HepG2 (cell line): ENCODE results near the gene FAM174A. TPM values are rescaled to one million over a fixed set of nuclear protein-coding genes. Genes with fewer than 3 reads are reported as not detected.

Experiments used
- ATAC-seq: fragments of 200-7000 bp; cut with Tn5 transposase; 3 replicates; pipeline ENCODE4 v1.9.1; 2020; ENCODE audit warnings: mild to moderate bottlenecking, moderate library complexity
- BruUV-seq: library from RNA; stranded (reverse); fragments of 400-500 nt; replicated peaks from 2 replicates; lab custom pipeline; 2021; lab: Mats Ljungman, UMichigan
- CTCF ChIA-PET: fragments of 300-600 bp; formaldehyde crosslinking; extraction: SDS; loops from one replicate; lab custom pipeline; 2021; ENCODE audit warnings: low total read pairs, inconsistent platforms, low intra/inter-chr PET ratio; lab: Yijun Ruan, JAX
- POLR2A ChIA-PET: fragments of 350-600 bp; sonication (Branson Sonifier 250); formaldehyde crosslinking; loops from one replicate; lab custom pipeline; 2020; ENCODE audit warnings: antibody characterized with exemption, inconsistent platforms; lab: Yijun Ruan, JAX
- DNase-seq: peaks from one replicate; pipeline ENCODE4 v3.0.0-alpha.2; 2015; ENCODE audit warnings: low spot score
- FAIRE-seq: peaks from 3 replicates; lab custom pipeline; 2011; peaks lifted over from hg19 to GRCh38; lab: Jason Lieb, UNC
- H2AFZ ChIP-seq: one replicate; pipeline ENCODE4 v1.6.1; 2011; ENCODE audit warnings: low read length, inconsistent platforms
- H3K27ac ChIP-seq: fragments of 300-600 bp; 3 replicates; pipeline ENCODE4 v1.8.0; 2011; ENCODE audit warnings: mixed run types, mild to moderate bottlenecking, mixed read lengths, low read length, inconsistent platforms; ENCODE audit not compliant: insufficient read depth; ENCODE audit errors: extremely low read length
- H3K27me3 ChIP-seq, 2 experiments: fragments of 200-600 bp in 1 of 2; 2 replicates in 1 of 2; 3 replicates in 1 of 2; pipeline versions ENCODE4 v1.6.0 to v1.8.0; 2011; ENCODE audit warnings: low read length in 2 of 2, mild to moderate bottlenecking in 2 of 2, moderate library complexity in 2 of 2, inconsistent platforms in 1 of 2; ENCODE audit not compliant: insufficient read depth in 2 of 2, control insufficient read depth in 1 of 2
- H3K36me3 ChIP-seq, 2 experiments: fragments of 200-600 bp in 1 of 2; replicated peaks in 1 of 2; 2 replicates in 1 of 2; 3 replicates in 1 of 2; pipeline versions ENCODE4 v1.5.1 to v1.8.0; 2011; ENCODE audit warnings: low read length in 2 of 2, inconsistent platforms in 1 of 2; ENCODE audit not compliant: insufficient read depth in 2 of 2, control insufficient read depth in 1 of 2
- H3K4me1 ChIP-seq: 2 replicates; pipeline ENCODE4 v1.5.1; 2012; ENCODE audit warnings: low read length, inconsistent platforms; ENCODE audit not compliant: insufficient read depth
- H3K4me2 ChIP-seq: 2 replicates; pipeline ENCODE4 v1.6.0; 2011; ENCODE audit warnings: low read depth, low read length, inconsistent platforms
- H3K4me3 ChIP-seq, 3 experiments: fragments of 200-600 bp in 1 of 3; sonication (generic), shearing (Covaris generic) in 1 of 3; replicated peaks in 1 of 3; 2 replicates each; pipeline ENCODE4 v1.5.1; 2011 to 2016; ENCODE audit warnings: low read length in 3 of 3, inconsistent platforms in 2 of 3, low read depth in 2 of 3, mild to moderate bottlenecking in 2 of 3, control low read depth in 1 of 3, mixed read lengths in 1 of 3; ENCODE audit not compliant: insufficient read depth in 1 of 3
- H3K79me2 ChIP-seq: one replicate; pipeline ENCODE4 v1.6.1; 2011; ENCODE audit warnings: low read length, inconsistent platforms; ENCODE audit not compliant: insufficient read depth
- H3K9ac ChIP-seq: 2 replicates; pipeline ENCODE4 v1.6.0; 2011; ENCODE audit warnings: mild to moderate bottlenecking, low read depth, low read length, inconsistent platforms; ENCODE audit not compliant: insufficient read depth
- H3K9me3 ChIP-seq: 2 replicates; pipeline ENCODE4 v1.5.1; 2012; ENCODE audit warnings: mild to moderate bottlenecking, low read length
- H4K20me1 ChIP-seq: 2 replicates; pipeline ENCODE4 v1.6.0; 2011; ENCODE audit warnings: inconsistent platforms, mild to moderate bottlenecking, low read length, moderate library complexity; ENCODE audit not compliant: insufficient read depth
- CEBPB ChIP-seq: IDR thresholded peaks from 2 replicates; pipeline ENCODE4 v1.6.1; 2011; ENCODE audit warnings: low read depth, low read length, improper control_type of control experiment, borderline replicate concordance
- NONO ChIP-seq, 2 experiments: fragments of 450-650 bp in 1 of 2; sonication (generic) in 1 of 2; formaldehyde crosslinking in 1 of 2; IDR thresholded peaks in 1 of 2; conservative IDR thresholded peaks in 1 of 2; 2 replicates each; pipeline versions ENCODE4 v1.6.1 to v1.8.0; 2017 to 2022; ENCODE audit warnings: mild to moderate bottlenecking in 1 of 2, missing genetic modification reagents in 1 of 2, moderate library complexity in 1 of 2
- PRMT3 ChIP-seq: sonication (generic); formaldehyde crosslinking; IDR thresholded peaks from 2 replicates; pipeline ENCODE4 v1.8.1; 2022; ENCODE audit warnings: low read depth, mild to moderate bottlenecking, moderate library complexity, missing genetic modification reagents, borderline replicate concordance
- ZNF230 ChIP-seq: sonication (generic); formaldehyde crosslinking; IDR thresholded peaks from 2 replicates; pipeline ENCODE4 v1.4.0; 2020; ENCODE audit warnings: mild to moderate bottlenecking, missing genetic modification reagents
- ZNF232 ChIP-seq: sonication (generic); formaldehyde crosslinking; IDR thresholded peaks from 2 replicates; pipeline ENCODE4 v1.4.0; 2020; ENCODE audit warnings: missing genetic modification reagents, borderline replicate concordance
- ZNF441 ChIP-seq: sonication (generic); formaldehyde crosslinking; IDR thresholded peaks from 2 replicates; pipeline ENCODE4 v1.7.0; 2021; ENCODE audit warnings: missing genetic modification reagents, borderline replicate concordance
- ZNF709 ChIP-seq: sonication (generic); formaldehyde crosslinking; IDR thresholded peaks from 2 replicates; pipeline ENCODE4 v1.5.0; 2020; ENCODE audit warnings: mild to moderate bottlenecking, missing genetic modification reagents
- ZNF775 ChIP-seq: sonication (generic); formaldehyde crosslinking; IDR thresholded peaks from 2 replicates; pipeline ENCODE4 v1.4.0; 2020; ENCODE audit warnings: missing genetic modification reagents, mild to moderate bottlenecking, moderate library complexity, borderline replicate concordance
- WGBS: methylation state at CpG from one replicate; pipeline ENCODE4 v1.1.6; 2017; ENCODE audit warnings: low lambda C conversion rate; 5-methylcytosine and 5-hydroxymethylcytosine counted together
- in situ Hi-C: cut with HindIII; loops from 2 replicates; pipeline ENCODE4 v1.10.0; 2017; ENCODE audit warnings: low pct_unique_long_range_greater_than_20kb; ENCODE audit not compliant: extremely low pct_ligation_motif_present
- intact Hi-C: fragments of 100-400 bp; cut with micrococcal nuclease; formaldehyde crosslinking; loops from one replicate; pipeline ENCODE4 v1.10.0; 2022; ENCODE audit not compliant: unreplicated experiment
- polyA plus RNA-seq, 8 experiments: library from polyadenylated mRNA; depleted of rRNA in 3 of 8; stranded (reverse) in 7 of 8; unstranded in 1 of 8; fragments of >200 nt; fragmentation: Illumina TruSeq in 4 of 8; extraction: Trizol in 4 of 8; gene quantifications; 2 replicates each; pipeline versions ENCODE4 v1.2.1 to v1.2.3, GENCODE V29; 2011 to 2016; ENCODE audit warnings: low read depth in 4 of 8, missing spikeins in 1 of 8, mixed read lengths in 1 of 8; ENCODE audit not compliant: insufficient read depth in 1 of 8
- total RNA-seq, 5 experiments: library from RNA; depleted of rRNA; stranded (reverse); fragments of >200 nt; fragmentation: Illumina TruSeq; extraction: Trizol; gene quantifications; 2 replicates each; pipeline ENCODE4 v1.2.3, GENCODE V29; 2016; ENCODE audit warnings: low read depth in 1 of 5
- TF ChIP-seq, protein P1 (sequence below): sonication (generic); formaldehyde crosslinking; IDR thresholded peaks from 2 replicates; pipeline ENCODE4 v1.5.0; 2020; ENCODE audit warnings: missing genetic modification reagents, mild to moderate bottlenecking, borderline replicate concordance
- TF ChIP-seq, protein P2 (sequence below): sonication (generic); formaldehyde crosslinking; IDR thresholded peaks from 2 replicates; pipeline ENCODE4 v1.8.1; 2023; ENCODE audit warnings: mild to moderate bottlenecking, inconsistent platforms, moderate library complexity, missing genetic modification reagents, borderline replicate concordance
- TF ChIP-seq, protein P3 (sequence below): sonication (generic); formaldehyde crosslinking; IDR thresholded peaks from 2 replicates; pipeline ENCODE4 v1.4.0; 2020; ENCODE audit warnings: missing genetic modification reagents, borderline replicate concordance
- TF ChIP-seq, protein P4 (sequence below): sonication (generic); formaldehyde crosslinking; IDR thresholded peaks from 2 replicates; pipeline ENCODE4 v1.8.0; 2022; ENCODE audit warnings: missing genetic modification reagents, low read depth, mild to moderate bottlenecking, borderline replicate concordance

The FAM174A gene
- total and polyA plus RNA-seq, 2 of the 13 experiments (the other 11 are each of a cell fraction or from before 2014, with no cell fraction given), result 6.8 to 7.8 TPM

DNA sequence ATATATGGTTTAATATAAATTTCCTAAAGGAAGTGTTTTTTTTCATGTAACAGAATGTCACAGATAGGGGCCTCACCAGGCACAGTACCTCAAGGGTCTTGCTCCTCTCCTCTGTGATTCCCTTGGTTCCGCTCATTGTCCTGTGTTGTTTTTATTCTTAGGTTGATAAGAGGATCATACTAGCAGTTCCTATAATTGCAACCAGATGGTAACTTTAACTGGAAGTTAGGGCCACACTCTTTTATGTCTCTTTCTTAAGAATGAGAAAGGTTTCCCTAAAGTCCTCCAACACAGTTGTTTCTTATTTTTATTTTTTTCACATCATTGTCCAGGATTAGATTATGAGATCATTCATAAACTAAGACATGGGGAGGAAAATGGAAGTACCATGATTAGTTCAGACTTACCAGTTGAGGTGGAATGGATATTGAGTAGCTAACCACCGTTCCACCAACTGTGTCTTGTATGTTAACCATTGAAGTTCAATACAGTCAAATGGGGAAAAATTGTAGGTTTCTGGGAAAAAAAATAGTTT lies 41.1 kb downstream of the FAM174A start:
- Histone ChIP-seq H3K79me2 (no peaks in the 10 kb centered on the region), H3K4me3 (no peak overlapping the region), H3K36me3 (no peaks in the 10 kb centered on the region), H3K4me1 (no peaks in the 10 kb centered on the region), H2AFZ (no peak overlapping the region), H3K27me3 (no peaks in the 10 kb centered on the region), H3K9ac (no peak overlapping the region)
- DNase-seq, result no peak
- FAIRE-seq, result no peak
- ATAC-seq, result no peak
- intact Hi-C loops, result no loop called here
- WGBS, result 100% methylated on average over 2 of the region's 2 CpGs
- ChIA-PET CTCF (no interaction called here), POLR2A (no interaction called here)
- TF ChIP-seq ZNF441 (CRISPR knock-in tag), result no peak
- TF ChIP-seq, protein P1, sequence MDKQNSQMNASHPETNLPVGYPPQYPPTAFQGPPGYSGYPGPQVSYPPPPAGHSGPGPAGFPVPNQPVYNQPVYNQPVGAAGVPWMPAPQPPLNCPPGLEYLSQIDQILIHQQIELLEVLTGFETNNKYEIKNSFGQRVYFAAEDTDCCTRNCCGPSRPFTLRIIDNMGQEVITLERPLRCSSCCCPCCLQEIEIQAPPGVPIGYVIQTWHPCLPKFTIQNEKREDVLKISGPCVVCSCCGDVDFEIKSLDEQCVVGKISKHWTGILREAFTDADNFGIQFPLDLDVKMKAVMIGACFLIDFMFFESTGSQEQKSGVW (CRISPR knock-in tag), result no peak
- TF ChIP-seq ZNF232 (CRISPR knock-in tag), result no peak
- TF ChIP-seq ZNF775 (CRISPR knock-in tag), result no peak
- TF ChIP-seq, all 625 proteins: peak for 0
- Histone ChIP-seq H3K27ac (no peak overlapping the region), H3K4me2 (no peak overlapping the region), H4K20me1 (peaks cover 2% of the 10 kb centered on the region; the same call in 1 of the 2 replicates), H3K9me3 (no peaks in the 10 kb centered on the region)
- BruUV-seq, result no TSS peak
- in situ Hi-C loops, result no loop called here

DNA sequence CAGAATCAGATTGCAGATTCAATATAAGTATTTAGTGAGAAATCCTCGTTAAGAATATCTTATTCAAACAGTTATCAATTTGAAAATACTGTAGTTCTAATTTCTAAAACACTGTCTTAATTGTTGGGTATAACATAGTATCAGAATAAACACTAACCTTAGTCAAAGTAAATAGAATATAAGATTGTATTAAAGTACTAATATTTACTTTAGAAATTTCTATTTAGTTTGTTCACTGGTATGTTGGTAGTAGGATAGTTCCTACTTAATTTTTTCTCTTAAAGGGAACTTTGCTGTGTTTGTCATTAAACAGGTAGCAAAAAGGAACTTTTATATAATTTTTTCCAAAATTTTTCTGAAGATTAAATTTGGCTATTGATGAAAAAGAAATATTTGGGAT lies 42.3 kb downstream of the FAM174A start:
- Histone ChIP-seq H3K4me1 (no peaks in the 10 kb centered on the region), H3K27ac (no peak overlapping the region), H4K20me1 (peaks cover 2% of the 10 kb centered on the region; the same call in 1 of the 2 replicates), H3K27me3 (no peaks in the 10 kb centered on the region), H3K9ac (no peak overlapping the region), H2AFZ (no peak overlapping the region), H3K36me3 (no peaks in the 10 kb centered on the region), H3K4me2 (no peak overlapping the region), H3K4me3 (no peak overlapping the region), H3K79me2 (no peaks in the 10 kb centered on the region), H3K9me3 (no peaks in the 10 kb centered on the region)
- DNase-seq (no peak), ATAC-seq (no peak), FAIRE-seq (no peak)
- POLR2A ChIA-PET, result no interaction called here
- BruUV-seq, result no TSS peak
- in situ Hi-C loops (no loop called here), intact Hi-C loops (no loop called here)
- WGBS, result 90% methylated on average over 1 of the region's 1 CpG
- CTCF ChIA-PET, result no interaction called here
- TF ChIP-seq, protein P2, sequence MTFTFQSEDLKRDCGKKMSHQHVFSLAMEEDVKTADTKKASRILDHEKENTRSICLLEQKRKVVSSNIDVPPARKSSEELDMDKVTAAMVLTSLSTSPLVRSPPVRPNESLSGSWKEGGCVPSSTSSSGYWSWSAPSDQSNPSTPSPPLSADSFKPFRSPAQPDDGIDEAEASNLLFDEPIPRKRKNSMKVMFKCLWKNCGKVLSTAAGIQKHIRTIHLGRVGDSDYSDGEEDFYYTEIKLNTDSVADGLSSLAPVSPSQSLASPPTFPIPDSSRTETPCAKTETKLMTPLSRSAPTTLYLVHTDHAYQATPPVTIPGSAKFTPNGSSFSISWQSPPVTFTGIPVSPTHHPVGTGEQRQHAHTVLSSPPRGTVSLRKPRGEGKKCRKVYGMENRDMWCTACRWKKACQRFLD (CRISPR knock-in tag), result no peak
- no peak for TF ChIP-seq PRMT3 (CRISPR knock-in tag)
- TF ChIP-seq, protein P3, sequence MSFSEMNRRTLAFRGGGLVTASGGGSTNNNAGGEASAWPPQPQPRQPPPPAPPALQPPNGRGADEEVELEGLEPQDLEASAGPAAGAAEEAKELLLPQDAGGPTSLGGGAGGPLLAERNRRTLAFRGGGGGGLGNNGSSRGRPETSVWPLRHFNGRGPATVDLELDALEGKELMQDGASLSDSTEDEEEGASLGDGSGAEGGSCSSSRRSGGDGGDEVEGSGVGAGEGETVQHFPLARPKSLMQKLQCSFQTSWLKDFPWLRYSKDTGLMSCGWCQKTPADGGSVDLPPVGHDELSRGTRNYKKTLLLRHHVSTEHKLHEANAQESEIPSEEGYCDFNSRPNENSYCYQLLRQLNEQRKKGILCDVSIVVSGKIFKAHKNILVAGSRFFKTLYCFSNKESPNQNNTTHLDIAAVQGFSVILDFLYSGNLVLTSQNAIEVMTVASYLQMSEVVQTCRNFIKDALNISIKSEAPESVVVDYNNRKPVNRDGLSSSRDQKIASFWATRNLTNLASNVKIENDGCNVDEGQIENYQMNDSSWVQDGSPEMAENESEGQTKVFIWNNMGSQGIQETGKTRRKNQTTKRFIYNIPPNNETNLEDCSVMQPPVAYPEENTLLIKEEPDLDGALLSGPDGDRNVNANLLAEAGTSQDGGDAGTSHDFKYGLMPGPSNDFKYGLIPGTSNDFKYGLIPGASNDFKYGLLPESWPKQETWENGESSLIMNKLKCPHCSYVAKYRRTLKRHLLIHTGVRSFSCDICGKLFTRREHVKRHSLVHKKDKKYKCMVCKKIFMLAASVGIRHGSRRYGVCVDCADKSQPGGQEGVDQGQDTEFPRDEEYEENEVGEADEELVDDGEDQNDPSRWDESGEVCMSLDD (CRISPR knock-in tag), result no peak
- no peak for TF ChIP-seq ZNF709 (CRISPR knock-in tag)
- TF ChIP-seq NONO (IDR thresholded peaks at IDR 0.05), result no peak
- no peak for TF ChIP-seq NONO (CRISPR knock-in tag; conservative IDR thresholded peaks at IDR 0.05)
- TF ChIP-seq ZNF230 (CRISPR knock-in tag), result no peak
- TF ChIP-seq, protein P4, sequence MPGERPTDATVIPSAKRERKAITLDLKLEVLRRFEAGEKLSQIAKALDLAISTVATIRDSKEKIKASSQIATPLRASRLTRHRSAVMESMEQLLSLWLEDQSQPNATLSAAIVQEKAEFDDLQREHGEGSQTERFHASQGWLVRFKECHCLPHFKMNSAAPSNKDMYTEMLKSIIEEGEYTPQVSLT, result no peak
- no peak for TF ChIP-seq CEBPB
